HG03378 (cell line): ENCODE measurements around the gene TAOK3.

Experiments used
- ATAC-seq: cut with Tn5 transposase; IDR thresholded peaks from one replicate; pipeline ENCODE4 v1.9.1; 2021; ENCODE audit warnings: mild to moderate bottlenecking, moderate library complexity; ENCODE audit not compliant: unreplicated experiment

The TAOK3 gene

DNA sequence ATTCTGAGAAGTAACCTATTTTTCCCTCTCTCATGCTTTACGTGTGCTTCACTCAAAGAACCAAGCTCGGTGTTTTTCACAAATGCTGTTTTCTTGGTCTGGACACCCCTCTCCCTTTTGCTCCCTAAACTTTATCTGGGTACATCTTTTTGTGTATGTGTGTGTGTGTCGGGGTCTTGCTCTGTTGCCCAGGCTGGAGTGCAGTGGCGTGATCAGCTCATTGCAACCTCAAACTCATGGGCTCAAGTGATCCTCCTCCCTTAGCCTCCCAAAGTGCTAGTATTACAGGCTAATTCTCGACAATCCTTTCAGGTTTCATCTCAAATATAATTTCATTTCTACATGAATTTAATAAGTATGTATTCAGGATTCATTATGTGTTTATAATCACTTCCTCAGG is 153.6 kb downstream of the TAOK3 start:
- no peak for ATAC-seq

DNA sequence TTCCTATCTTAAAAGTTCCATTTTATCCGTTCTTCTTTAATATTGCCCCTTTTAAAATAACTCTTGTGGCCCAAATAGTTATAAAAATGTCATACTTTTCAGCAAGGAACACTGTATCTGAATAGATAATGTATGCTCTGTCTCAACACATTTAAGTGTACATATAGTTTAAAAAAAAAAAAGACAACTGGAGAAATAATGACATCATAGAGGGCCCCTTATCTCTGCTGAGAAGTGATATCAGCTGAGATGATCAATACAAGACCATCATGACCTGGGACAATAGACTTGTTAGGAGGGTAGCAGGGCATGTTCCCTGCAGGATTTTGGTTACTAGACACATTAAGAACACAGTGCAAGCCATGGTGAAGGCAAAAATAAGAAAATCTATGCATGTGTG is 159.3 kb downstream of the TAOK3 start:
- no peak for ATAC-seq

DNA sequence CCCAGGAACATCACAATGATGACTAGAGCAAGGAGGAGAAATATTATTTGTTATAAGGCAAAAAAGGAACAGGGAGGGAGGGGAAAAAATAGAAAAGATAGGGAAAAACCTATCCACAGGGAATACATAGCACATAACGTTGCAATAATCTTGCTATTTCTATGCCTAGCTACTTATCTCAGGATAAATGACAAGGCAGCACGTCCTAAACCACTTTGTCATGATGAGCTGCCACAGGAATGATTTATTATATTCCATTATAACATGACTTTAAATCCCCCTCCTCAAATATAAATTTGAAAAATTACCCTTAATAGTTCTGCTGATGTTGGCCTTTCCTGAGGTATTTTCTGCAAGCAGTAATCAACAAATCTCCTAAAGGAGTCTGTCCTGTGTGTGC is 160.1 kb downstream of the TAOK3 start:
- ATAC-seq = no peak

DNA sequence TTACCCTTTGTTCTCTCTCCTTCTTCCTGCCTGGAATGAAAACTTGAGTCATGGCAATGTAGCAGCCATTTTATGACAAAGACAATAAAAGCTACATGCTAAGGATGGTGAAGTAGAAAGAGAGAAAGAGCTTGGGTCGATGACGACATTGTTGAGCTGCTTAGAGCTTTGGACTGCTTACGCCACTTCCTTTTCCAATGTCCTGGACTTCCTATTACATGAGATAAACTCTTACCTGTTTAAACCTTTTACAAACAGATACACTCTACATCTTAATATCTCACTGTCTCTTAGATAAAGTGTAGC is 166.6 kb downstream of the TAOK3 start:
- ATAC-seq = no peak

DNA sequence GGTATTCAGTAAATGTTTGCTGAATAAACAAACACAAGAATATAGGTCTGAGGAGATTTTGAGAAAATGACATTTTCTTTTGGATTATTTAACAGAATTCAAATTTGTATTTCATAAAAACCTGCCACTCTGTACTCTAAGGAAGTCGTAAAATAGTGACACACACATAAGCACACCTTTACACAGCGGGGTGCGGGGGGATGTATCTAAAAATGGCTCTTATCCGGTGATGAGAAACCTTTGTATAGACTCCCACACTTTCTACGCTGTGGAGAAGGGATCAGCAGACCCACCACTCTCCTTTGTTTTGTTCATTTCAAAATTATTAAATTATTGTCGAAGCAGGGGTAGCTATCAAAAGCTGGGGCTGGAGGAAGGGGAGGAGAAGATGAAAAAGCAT is 178.7 kb downstream of the TAOK3 start:
- ATAC-seq = no peak

DNA sequence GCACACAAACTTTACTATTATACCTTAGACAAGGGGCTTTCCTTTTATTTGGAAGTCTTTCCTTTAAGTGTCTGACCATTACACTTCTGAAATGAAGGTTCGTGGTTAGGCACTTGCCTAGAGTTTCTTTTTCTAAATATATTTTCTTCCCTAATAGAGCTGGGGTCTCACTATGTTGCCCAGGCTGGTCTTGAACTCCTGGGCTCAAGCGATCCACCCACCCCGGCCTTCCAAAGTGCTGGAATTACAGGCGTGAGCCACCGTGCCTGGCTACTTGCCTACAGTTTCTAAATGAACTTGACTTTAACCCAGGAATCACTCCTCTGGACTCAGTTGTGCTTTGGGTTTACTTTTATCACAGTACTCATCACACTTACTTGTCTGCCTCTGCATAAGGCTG is 179.2 kb downstream of the TAOK3 start:
- ATAC-seq = no peak

DNA sequence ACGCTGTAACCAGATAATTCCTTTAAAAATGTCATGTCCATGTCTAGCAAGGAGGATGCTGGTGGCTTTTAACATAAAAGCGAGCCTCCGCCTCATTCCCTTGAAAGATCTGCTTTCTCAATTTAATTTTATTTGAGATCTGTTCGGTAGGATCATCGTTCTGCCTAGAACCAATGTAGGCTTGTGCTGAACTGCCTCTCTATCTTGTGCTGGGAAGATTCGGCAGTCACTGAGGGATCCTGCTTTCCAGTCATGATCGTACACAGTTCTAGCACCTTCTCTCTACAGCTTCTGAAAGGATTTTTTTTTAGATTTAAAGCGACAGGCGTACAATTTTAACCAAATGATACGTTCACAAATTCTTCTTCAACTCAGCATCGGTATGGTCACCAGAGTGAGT is 182.4 kb downstream of the TAOK3 start:
- no peak for ATAC-seq

DNA sequence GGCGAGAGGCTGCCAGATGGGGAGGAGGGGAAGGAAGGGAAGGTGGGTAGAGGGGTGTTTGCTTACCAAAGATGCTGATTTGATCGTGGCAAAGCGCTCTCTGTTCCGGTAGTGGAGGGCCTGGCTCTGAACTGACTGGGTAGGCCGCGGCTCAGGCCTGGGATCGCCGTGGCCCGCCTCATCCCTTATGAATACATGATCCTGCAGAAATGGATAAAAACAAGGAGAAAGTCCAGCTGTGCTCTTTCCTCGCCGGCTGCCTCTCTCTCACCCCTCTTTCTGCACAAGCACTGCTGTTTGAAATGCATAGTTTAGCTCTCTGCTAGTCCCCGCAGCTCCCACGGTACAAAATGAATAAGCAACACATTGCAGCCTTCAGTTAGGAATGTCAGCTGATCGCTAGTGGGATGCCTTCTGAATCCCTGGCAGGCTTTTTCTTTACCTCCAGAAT is 182.9 kb downstream of the TAOK3 start:
- ATAC-seq = no peak

DNA sequence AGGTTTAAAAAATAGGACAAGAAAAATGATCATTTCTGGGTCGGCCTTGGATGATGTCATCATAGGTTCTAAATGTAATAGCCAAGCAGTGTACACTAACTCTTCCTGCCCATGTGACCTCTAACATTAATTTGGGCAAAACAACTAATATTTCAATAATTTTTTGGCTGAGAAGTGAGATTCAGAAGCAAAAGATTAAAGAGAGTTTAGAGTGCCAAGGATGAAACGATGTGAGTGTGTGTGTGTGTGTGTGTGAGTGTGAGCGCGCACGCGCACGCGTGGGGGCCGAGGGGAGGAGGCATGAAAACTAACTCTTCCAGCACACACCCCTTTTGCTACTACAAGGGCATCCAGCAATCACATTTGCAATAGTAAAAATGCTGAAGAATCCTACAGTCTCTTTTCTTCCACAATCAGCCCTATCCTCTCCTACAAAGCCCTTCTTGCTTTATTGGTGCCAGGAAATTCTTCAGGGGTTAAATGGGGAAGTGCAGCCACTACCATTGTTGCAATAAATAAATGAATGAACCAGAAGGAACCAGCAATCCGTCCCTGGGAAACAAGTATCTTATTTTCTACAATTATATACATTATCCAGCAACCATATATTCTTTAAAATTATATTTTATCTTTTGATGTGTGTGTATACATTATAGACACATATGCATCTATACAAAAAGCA is 183.9 kb downstream of the TAOK3 start:
- ATAC-seq = no peak

DNA sequence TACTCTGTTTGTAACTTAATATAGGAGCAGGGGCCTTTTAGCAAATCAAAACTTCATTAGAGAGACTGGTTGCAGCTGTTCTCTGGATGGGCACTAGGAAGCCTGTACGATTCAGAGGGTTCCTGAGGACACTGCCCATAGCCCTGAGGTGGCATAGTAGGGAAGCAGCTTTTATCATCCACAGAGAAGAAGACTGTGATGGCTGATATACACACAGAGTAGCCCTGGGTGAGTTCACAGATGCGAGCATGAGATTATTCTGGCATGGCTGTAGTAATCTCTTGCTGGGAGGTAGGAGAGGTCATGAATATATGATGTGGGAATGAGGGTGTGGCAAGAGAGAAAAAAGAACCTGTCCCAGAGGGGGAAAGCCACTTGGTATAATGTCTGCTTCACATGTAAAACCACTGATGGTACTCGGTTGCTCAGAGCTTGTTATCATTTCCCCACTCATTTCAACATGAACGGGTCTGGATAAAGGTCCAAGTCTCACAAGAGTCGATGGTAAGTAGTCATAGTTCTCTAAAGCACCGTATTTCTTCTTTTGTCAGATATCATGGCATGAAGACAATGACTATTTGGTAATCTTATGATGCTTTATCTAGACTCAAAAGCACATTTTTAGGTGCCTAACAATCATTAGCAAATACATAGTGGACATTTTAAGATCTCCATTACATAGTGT is 184.8 kb downstream of the TAOK3 start:
- no peak for ATAC-seq

DNA sequence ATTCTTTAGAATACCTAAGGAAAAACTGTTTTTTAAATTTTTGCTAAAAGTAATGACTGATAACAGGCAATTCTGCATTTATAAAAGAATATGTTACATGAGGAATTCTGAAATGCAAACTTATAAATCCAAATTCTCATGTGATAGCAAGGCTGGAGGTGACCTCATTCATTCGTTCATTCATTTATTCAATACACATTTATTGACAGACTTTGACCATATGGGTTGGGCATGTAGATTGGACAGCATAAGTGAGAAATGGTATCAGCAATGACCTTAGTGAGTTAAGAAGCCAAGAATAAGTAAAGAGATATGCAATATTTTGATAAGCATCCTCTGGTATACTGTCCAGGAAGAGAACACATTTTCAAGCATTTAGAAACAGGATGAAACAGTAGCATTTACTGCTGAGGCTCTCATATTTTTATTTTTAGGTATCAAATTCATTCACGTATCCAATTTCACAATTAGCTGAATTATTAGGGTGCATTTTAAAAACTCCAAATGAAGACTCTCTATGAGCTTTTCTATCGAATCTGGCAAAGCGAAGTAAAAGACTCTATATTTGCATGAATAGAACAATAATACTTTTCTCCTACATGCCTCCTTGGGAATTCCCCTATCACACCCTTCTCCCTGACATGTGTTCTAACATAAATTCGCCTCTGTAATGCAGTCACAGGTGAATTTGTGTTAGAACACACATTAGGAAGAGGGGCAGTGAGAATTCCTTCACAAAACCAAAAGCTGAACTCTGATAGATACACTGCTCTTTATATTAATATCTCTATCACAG is 186.9 kb downstream of the TAOK3 start:
- ATAC-seq = no peak

DNA sequence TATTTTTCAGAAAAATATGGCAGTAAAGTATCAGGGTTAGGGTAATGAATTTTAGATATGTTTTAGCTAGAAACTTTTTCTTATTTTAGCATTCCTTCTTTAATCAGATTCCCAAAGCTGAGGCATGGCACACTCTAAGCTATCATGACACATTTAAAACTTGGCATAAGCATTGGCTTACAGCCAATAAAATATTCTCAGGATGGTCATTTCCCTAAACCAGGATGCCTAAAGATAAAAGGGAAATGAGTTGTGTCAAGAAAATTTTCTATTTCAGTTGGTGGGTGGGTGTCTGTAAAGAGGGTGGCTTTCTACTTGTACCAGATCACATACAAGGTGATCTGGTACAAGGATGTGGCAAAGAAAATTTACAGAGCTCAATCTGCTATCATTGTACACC is 189.0 kb downstream of the TAOK3 start:
- ATAC-seq = no peak

DNA sequence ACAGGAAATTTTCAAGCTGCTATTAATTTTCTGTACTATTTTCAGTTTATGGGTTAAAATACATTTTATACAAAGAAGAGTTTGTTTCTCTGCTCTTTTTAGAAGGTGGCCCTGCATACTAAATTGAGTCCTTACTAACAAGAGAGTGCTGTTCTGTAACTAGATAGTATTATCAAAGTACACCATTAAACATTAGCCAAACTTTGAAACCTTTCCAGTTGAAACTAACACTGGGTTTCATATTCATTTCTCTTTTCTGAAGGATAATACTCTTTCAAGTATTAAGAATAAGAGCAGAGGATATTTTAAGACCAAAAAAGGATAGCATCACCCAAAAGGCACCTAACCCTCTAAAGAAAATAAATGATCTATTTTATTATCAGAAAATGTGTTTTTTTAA is 189.6 kb downstream of the TAOK3 start:
- peak; percentile 40 for ATAC-seq

DNA sequence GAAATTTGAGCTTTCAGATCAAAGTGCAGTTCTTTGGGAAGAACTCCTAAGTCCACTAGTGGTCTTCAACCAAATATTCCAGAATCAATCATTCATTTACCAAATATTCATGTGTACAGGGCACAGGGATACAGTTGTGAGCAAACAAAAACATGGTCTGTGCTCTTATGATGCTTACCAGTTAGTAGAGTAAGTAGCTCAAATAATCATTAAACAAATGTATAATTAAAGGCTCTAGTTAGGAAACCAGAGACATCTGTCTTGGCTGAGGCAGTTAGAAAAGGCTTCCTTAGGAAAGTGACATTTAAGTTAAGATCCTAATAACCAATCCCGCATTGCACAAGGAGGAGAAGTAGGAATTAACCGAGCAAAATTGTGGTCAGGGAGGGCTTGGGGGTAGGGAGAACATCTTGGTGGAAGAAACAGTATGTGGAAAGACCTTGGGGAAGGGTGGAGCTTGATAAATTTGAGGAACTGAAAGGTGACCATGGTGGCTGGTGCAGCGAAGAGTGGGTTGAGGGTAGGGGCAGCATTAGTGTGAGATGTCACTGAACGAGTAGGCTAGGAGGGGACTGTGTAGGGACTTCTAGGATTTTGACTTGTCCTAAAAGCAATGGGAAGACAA is 196.8 kb downstream of the TAOK3 start:
- peak; percentile 74 for ATAC-seq

DNA sequence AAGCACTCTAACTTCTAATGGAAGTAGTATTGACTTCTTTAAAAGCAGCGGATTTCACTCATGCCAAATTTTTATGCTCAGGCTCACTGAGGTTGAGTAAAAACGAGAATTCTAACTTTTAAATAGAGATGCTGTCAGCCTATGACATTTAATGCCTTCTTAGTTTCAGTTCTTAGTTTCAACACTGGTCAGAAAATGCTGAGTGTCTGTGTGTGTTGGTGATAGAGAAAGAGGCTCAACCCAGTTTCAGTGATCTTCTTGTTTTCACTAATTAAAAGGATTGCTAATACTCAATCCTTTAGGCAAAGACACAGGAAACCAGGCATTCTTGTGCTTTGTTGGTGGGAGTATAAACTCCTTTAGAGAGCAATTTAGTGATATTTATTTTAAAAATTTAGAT is 205.8 kb downstream of the TAOK3 start:
- ATAC-seq = peak; percentile 99

DNA sequence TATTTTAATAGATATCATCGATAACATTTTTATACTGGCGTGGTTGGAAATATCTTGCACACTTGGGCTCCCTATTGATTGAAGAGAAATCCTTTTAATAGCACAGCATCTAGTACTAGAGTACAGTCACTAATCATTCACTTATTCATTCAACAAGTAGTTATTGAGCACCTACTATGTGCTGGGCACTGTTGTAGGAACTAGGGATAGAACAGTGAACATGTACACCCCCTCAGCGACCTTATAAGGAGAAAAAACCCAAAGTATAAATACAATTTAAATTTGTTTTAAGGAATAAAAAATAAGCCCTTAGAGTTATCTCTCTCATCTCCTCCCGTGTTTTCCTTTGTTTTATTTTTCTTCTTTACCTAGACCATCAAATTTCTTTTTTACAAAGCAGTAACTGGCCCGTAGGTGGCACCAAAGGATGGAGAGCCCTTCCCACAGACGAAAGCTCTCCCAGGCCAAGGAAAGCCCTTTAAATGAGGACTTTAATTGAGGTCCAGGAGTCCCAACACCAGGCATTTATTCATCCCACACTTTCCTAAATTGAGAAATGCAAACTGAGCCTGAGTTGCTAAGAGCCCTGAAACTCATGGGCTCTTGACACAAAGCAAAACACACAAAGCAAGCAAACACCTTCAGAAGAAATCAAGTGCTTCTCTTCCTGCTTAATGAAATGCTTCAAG is 207.8 kb downstream of the TAOK3 start:
- ATAC-seq = no peak

DNA sequence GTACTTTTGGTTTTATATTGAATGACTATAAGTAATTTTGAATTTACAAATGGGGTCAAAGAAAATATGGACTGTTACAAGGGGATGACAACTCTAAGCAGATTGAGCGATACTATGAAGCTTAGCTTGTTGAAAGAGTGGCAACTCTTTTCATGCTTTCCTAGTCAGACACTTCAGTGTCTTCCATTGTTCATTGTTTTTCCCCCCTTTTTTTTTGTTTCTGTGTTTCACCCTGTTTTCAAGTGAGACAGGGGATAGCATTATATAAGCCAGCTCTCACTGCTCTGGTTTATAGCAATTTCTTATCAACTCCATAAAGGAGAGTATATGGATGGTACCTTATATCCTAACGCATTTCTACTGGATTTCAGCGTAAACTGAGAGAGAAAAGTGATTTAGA is 212.2 kb downstream of the TAOK3 start:
- no peak for ATAC-seq

DNA sequence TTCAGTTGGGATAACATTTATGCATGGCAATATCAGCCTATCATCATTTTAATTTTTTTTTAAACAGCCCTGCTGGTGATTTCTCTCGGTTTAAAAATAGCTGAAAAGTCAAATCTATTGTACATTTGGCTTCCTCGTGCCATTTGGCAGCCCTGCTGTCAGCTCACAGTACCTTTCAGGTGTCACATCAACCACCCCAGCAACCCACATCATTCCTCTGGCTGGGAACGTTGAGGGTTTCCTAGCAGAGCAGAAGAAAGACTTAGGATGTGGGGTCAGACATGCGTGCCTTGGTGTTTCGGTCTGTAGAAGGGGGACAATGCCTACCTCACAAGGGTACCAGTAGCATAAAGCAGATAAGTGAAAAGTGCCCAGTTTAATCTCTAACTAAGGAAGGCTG is 221.0 kb downstream of the TAOK3 start:
- no peak for ATAC-seq

DNA sequence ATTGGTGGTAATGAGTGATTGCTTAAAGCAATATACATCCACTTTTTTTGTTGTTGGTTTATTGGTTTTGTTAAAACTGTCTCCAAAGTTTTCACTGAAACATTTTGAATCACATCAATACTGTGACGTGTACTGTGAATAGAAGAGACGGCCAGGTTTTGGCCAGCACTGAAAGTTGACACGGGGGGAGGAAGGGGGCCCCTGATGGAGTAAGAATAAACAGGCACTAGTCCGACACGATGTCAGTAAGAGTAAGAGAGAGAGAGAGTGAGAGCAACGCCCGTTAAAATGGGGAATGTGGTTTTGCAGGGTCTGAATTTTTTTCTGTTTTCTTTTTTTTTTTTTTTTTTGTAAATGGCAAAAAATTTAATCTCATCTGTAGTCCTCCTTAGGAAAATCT is 222.1 kb downstream of the TAOK3 start:
- no peak for ATAC-seq

DNA sequence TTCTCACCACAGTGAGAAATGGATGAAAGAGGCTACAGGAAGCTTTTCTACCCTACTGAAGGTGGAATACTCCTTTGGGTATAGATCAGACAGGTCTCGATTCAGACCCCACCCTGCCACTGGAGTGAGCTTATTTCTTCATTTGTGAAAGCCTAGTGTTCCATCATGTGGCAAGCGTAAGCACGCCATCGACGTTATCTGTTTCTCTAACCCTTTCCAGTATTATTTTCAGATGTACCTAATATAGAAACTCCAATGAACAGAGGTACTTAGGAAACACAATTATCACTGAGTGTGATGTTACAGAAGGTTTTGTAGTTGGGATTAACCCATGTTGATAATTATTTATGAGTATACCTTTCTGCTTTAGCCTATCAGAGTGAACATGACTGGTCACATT is 224.4 kb downstream of the TAOK3 start:
- ATAC-seq = no peak

DNA sequence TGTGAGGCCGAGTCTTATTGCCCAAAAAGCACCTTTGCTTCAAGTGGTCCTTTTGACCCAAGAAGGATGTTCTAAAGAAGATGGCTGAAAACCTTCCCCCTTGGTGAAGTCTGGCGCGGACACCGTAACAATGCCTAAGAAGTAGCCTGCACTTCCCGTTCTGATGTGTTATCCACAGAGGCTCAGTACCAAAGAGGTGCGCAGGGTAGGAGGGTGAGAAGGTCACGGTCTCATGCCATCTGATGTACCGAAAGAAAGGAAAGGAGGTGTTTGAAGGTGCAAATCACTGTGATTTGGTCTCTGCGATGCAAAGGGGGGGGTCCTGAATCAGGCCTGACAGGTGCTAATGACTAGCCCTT is 226.9 kb downstream of the TAOK3 start:
- ATAC-seq = no peak
